Astrocyte (in vitro differentiated cells and primary cell): ENCODE data around the gene TENM4.

Experiments
- CTCF ChIP-seq: IDR thresholded peaks from 2 replicates; pipeline ENCODE4 v1.5.1; 2011; ENCODE audit warnings: low read depth, mild to moderate bottlenecking, inconsistent platforms, low read length, moderate library complexity; ENCODE audit not compliant: insufficient read depth
- EZH2 ChIP-seq: IDR thresholded peaks from 2 replicates; pipeline ENCODE4 v1.6.1; 2012; ENCODE audit warnings: mild to moderate bottlenecking, low read length, inconsistent platforms; ENCODE audit not compliant: insufficient read depth

DNA sequence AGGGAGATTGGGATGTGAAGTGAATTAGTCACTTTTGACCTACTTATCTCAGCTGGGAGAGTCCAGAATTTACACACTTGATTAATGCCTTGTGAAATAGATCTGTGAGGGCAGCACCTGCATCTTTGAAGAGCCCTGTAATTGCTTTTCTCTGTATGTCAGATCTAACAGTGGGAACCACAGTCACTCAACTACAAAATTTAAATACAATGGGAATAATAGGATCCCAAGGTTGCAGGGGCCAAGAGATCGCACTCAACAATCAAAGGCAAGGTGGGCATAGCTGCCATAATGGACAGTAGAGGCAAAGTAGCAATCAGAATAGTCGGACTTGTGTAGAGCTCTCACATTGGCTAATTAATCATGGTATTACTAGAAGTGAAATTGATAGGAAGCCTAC is 820.7 kb downstream of the TENM4 start:
- no peak for TF ChIP-seq EZH2
- TF ChIP-seq CTCF, result no peak
